Activated gamma-delta T cell treated with Interleukin-2 at 50 U/mL for 16 hours (primary cell): ENCODE results near the gene AGRN.

ENCODE experiments used
- DNase-seq: peaks from one replicate; pipeline ENCODE4 v3.0.0-alpha.2; 2020

Gene AGRN

DNA sequence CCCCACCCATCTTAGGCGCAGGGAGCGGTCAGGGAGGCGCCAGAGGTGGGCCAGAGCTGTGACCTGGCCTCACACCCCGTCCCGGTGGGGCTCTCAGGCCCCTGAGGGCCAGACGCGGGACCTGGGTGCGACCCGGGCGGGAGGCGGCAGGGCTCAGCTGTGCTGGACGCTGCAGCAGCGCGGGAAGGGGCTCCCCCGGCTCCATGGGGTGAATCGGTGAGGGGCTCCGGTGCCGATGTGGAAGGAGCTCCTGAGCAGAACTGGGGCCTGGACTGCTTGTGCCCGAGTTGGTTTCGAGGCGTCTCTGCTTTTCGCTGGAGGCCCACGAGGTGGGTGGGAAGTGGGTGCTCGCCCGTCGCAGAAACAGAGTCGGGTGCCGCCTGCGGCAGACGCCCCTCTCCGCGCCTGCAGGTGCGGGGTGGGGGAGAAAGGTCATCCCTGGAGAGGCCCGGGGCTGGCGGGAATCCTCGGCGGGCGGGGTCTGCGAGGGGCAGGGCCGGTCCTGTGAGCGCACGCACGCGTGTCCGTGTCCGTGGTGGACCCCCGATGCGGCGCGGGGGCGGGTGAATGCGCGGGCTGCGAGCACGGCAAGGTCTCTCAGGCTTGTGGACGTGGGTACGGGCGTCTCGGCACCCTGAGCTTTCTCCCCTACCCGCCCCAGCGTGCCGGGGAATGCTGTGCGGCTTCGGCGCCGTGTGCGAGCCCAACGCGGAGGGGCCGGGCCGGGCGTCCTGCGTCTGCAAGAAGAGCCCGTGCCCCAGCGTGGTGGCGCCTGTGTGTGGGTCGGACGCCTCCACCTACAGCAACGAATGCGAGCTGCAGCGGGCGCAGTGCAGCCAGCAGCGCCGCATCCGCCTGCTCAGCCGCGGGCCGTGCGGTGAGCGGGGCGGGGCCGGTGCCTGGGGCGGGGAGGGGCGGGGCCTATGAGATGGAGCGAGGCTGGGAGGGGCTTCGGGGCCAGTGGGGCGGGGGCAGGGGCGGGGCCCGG lies 20.4 kb downstream of the AGRN start:
- peak; percentile 75 for DNase-seq

DNA sequence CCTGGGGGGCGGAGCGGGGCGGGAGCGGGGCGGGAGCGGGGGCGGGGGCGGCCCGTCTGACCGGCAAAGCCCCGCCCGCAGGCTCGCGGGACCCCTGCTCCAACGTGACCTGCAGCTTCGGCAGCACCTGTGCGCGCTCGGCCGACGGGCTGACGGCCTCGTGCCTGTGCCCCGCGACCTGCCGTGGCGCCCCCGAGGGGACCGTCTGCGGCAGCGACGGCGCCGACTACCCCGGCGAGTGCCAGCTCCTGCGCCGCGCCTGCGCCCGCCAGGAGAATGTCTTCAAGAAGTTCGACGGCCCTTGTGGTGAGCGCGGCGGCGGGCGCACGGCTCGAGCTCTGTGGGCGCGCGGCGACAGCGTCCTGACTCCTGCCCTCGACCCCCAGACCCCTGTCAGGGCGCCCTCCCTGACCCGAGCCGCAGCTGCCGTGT lies 21.2 kb downstream of the AGRN start:
- DNase-seq, result no peak

DNA sequence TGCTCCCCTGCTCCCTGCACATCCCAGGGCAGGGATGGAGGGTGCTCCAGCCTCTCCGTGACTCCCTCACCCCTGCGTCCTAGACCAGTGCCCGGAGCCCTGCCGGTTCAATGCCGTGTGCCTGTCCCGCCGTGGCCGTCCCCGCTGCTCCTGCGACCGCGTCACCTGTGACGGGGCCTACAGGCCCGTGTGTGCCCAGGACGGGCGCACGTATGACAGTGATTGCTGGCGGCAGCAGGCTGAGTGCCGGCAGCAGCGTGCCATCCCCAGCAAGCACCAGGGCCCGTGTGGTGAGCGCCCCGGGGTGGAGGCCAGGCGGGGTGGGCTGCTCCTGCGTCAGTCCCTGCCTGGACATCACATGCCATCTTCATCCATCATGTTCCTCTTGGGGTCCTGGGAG lies 22.0 kb downstream of the AGRN start:
- DNase-seq, result no peak

GRCh38 chr1:1042835-1043234 lies 22.9 kb downstream of the AGRN start:
- no peak for DNase-seq

DNA sequence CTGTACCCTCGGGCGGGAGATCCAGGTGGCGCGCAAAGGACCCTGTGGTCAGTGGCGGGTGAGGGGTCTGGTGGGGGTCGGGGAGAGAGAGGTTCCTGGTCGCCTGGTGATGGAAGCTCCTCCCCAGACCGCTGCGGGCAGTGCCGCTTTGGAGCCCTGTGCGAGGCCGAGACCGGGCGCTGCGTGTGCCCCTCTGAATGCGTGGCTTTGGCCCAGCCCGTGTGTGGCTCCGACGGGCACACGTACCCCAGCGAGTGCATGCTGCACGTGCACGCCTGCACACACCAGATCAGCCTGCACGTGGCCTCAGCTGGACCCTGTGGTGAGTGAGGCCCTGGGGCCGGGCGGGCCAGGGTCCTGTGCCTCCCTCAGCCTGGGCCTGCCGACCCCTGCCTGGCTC lies 23.5 kb downstream of the AGRN start:
- DNase-seq, result no peak

DNA sequence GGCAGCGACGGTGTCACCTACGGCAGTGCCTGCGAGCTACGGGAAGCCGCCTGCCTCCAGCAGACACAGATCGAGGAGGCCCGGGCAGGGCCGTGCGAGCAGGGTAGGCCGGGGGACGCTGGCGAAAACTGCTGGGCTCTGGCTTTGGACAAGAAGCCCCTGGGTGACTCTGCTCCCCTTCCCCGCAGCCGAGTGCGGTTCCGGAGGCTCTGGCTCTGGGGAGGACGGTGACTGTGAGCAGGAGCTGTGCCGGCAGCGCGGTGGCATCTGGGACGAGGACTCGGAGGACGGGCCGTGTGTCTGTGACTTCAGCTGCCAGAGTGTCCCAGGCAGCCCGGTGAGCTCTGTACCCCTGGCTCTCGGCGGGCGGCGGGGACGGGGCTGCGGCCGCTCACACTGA lies 24.0 kb downstream of the AGRN start:
- DNase-seq, result no peak

GRCh38 chr1:1044455-1045078 lies 24.6 kb downstream of the AGRN start:
- no peak for DNase-seq

DNA sequence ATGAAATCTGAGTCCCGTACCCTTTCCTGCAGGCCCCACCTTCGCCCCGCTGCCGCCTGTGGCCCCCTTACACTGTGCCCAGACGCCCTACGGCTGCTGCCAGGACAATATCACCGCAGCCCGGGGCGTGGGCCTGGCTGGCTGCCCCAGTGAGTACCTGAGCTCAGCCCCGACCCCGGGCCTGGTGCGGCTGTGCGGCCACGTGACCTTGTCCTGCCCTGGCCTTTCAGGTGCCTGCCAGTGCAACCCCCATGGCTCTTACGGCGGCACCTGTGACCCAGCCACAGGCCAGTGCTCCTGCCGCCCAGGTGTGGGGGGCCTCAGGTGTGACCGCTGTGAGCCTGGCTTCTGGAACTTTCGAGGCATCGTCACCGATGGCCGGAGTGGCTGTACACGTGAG lies 25.2 kb downstream of the AGRN start:
- no peak for DNase-seq

GRCh38 chr1:1046243-1046642 lies 26.3 kb downstream of the AGRN start:
- DNase-seq, result no peak

GRCh38 chr1:1046767-1047166 lies 26.8 kb downstream of the AGRN start:
- DNase-seq, result no peak

GRCh38 chr1:1047407-1047806 lies 27.5 kb downstream of the AGRN start:
- DNase-seq, result no peak

DNA sequence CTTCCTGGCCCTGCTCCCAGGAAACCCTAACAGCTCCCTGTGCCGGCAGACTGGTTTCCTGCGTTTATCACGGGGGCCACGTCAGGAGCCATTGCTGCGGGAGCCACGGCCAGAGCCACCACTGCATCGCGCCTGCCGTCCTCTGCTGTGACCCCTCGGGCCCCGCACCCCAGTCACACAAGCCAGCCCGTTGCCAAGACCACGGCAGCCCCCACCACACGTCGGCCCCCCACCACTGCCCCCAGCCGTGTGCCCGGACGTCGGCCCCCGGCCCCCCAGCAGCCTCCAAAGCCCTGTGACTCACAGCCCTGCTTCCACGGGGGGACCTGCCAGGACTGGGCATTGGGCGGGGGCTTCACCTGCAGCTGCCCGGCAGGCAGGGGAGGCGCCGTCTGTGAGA lies 28.0 kb downstream of the AGRN start:
- no peak for DNase-seq

- DNase-seq, result no peak
Observed at GRCh38 chr1:1048765-1049164, 28.8 kb downstream of the AGRN start.

DNA sequence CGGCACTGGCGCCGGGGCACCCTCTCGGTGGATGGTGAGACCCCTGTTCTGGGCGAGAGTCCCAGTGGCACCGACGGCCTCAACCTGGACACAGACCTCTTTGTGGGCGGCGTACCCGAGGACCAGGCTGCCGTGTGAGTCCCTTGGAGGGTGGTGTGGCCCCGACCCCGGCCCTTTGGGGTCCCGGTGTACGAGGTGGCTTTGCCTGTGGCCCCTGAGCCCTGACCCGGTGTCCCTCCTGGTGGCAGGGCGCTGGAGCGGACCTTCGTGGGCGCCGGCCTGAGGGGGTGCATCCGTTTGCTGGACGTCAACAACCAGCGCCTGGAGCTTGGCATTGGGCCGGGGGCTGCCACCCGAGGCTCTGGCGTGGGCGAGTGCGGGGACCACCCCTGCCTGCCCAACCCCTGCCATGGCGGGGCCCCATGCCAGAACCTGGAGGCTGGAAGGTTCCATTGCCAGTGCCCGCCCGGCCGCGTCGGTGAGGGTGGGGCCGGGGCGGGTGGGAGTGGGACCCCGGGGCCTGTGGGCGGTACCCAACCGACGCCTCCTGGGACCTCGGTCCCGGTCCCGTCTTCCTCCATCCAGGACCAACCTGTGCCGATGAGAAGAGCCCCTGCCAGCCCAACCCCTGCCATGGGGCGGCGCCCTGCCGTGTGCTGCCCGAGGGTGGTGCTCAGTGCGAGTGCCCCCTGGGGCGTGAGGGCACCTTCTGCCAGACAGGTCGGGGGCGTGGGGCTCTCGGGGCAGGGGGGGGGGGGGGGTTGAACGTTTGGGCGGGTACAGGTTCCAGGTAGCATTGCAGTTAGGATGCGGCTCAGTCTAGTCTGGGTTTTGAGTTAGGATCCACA lies 29.6 kb downstream of the AGRN start:
- no peak for DNase-seq

DNA sequence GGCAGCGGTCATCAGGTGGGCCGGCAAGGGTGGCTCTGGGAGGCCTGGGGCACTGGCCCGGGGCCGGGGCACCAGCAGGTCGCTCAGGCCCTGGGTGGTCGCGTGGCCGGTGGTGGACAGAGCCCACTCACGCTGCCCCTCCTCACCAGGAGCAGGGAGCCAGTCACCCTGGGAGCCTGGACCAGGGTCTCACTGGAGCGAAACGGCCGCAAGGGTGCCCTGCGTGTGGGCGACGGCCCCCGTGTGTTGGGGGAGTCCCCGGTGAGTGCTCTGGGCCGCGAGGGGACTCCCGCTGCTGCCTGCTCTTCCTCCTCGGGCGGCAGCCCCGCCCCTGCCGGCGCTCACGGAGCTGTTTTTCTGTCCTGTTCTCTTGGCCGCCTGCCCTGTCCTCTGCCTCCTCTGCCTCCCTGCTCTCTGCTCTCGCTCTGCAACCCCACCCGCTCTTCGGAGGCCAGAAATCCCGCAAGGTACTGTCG lies 30.7 kb downstream of the AGRN start:
- DNase-seq, result no peak

DNA sequence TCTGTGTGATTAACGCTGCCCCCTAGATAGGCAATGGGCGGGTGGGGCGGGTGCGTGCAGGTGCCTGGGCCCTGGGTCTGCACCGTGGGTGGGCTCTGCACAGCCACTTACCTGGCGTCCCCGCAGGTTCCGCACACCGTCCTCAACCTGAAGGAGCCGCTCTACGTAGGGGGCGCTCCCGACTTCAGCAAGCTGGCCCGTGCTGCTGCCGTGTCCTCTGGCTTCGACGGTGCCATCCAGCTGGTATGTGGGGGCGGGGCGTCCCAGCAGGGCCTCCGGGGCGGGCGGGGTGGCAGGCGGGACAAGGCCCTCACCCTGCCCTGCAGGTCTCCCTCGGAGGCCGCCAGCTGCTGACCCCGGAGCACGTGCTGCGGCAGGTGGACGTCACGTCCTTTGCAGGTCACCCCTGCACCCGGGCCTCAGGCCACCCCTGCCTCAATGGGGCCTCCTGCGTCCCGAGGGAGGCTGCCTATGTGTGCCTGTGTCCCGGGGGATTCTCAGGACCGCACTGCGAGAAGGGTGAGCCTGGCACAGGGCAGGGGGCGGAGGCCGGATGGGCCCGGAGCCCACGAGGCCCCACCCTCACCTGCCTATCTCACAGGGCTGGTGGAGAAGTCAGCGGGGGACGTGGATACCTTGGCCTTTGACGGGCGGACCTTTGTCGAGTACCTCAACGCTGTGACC lies 31.3 kb downstream of the AGRN start:
- DNase-seq, result no peak

DNA sequence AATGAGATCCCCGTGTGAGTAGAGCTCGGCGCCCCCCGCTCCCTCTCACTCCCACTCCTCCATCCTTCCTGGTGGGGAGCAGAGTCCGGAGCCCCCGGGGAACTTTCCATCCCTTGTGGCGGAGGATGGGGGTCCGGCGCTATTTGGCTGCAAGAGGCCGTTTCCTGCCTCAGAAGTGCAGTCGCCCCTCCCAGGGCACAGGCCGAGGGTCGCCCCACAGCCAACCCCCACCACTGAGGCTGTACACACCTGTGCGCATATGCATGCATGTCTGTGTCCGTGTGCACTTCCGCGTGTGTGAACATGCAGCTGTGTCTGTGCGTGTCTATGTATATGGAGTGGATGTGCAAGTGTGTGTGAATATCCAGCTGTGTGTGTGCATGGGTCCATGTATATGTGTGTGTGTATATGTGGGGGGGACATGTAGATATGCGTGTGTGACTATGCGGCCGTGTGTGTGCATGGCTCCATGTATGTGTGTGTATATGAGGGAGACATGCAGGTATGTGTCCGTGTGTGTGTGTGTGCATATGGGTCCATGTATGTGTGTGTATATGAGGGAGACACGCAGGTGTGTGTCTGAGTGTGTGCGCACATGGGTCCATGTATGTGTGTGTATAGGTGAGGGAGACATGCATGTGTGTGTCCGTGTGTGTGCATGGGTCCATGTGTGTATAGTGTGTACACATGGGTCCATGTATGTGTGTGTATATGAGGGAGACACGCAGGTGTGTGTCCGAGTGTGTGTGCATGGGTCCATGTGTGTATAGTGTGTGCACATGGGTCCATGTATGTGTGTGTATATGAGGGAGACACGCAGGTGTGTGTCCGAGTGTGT lies 32.3 kb downstream of the AGRN start:
- DNase-seq, result no peak

DNA sequence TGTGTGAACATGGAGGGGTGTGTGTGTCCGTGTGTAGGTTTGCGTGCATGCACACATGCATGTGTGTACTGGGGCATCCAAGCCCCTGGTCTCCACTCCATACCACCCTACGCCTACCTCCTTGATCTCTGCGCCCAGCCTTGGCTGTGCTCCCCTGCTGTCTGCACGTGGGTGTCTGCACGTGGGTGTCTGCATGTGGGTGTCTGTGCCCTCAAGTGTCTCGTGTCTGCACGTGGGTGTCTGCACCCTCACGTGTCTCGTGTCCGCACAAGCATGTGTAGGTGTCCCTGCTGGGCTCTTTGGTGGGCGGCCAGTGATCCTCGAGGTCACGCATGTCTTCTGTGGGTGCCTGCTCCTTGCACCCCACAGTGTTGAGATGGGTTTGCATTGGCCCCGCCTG lies 33.1 kb downstream of the AGRN start:
- DNase-seq, result no peak

GRCh38 chr1:1053682-1054081 lies 33.8 kb downstream of the AGRN start:
- no peak for DNase-seq

DNA sequence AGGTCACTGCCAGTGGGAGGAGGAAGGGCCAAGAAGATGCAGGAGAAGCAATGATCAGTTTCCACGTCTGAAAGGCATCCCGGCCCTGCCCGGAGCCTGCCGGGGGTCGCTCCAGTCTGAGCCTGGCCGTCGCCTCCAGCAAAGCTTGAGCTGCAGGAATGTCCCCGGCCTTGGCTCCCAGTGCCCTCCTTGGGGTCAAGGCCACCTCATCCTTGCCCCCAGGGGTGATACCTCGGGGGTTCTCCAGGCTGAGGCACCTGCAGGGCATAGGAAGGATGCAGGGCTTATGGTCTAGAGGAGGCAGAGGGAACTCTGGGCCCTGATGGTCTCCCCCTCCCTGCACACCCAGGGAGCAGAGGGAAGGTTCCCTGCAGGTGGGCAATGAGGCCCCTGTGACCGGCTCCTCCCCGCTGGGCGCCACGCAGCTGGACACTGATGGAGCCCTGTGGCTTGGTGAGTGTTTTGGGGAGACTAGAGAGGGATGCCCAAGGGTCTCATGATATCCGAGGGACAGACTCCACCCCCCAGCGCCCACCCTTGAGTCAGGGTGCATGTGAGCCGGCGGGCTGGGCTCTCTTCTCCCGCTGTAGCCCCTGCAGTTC lies 34.3 kb downstream of the AGRN start:
- DNase-seq, result no peak

- DNase-seq, result no peak
Observed at GRCh38 chr1:1054971-1055370, 35.1 kb downstream of the AGRN start.
